Hepatocyte (in vitro differentiated cells): ENCODE results near the gene TCP11. TPM values are rescaled to one million over a fixed set of nuclear protein-coding genes. Genes with fewer than 3 reads are reported as not detected.

Source experiments
- DNase-seq: peaks from one replicate; pipeline ENCODE4 v3.0.0-alpha.2; 2016; ENCODE audit warnings: low spot score
- H2AFZ ChIP-seq: fragments of 200-600 bp; sonication (generic); 2 replicates; pipeline ENCODE4 v1.6.0; 2016; ENCODE audit warnings: antibody characterized with exemption, mild to moderate bottlenecking
- H3K27ac ChIP-seq: fragments of 200-600 bp; sonication (generic); 2 replicates; pipeline ENCODE4 v1.5.1; 2016; ENCODE audit warnings: mild to moderate bottlenecking
- H3K27me3 ChIP-seq: fragments of 200-600 bp; sonication (generic); 2 replicates; pipeline ENCODE4 v1.6.1; 2016
- H3K36me3 ChIP-seq: fragments of 200-600 bp; sonication (generic); replicated peaks from 2 replicates; pipeline ENCODE4 v1.5.1; 2016; ENCODE audit warnings: low read depth; ENCODE audit not compliant: insufficient read depth
- H3K4me1 ChIP-seq: fragments of 200-600 bp; sonication (generic); 2 replicates; pipeline ENCODE4 v1.5.1; 2016; ENCODE audit warnings: mild to moderate bottlenecking, moderate library complexity; ENCODE audit not compliant: insufficient read depth
- H3K4me2 ChIP-seq: fragments of 200-600 bp; sonication (generic); 2 replicates; pipeline ENCODE4 v1.6.0; 2016
- H3K4me3 ChIP-seq: fragments of 200-600 bp; sonication (generic); 2 replicates; pipeline ENCODE4 v1.5.1; 2016; ENCODE audit warnings: mild to moderate bottlenecking
- H3K79me2 ChIP-seq: fragments of 200-600 bp; sonication (generic); 2 replicates; pipeline ENCODE4 v1.6.0; 2017; ENCODE audit warnings: mild to moderate bottlenecking
- H3K9me2 ChIP-seq: fragments of 200-600 bp; sonication (generic); replicated peaks from 2 replicates; pipeline ENCODE4 v1.6.0; 2017; ENCODE audit warnings: mild to moderate bottlenecking; ENCODE audit not compliant: insufficient read depth
- H3K9me3 ChIP-seq: fragments of 200-600 bp; sonication (generic); 2 replicates; pipeline ENCODE4 v1.5.1; 2016; ENCODE audit warnings: low read depth, mild to moderate bottlenecking
- H4K20me1 ChIP-seq: fragments of 200-600 bp; sonication (generic); 2 replicates; pipeline ENCODE4 v1.6.0; 2016; ENCODE audit warnings: mild to moderate bottlenecking; ENCODE audit not compliant: insufficient read depth, poor library complexity, severe bottlenecking
- CTCF ChIP-seq: fragments of 200-600 bp; sonication (generic); IDR thresholded peaks from 2 replicates; pipeline ENCODE4 v1.5.1; 2016; ENCODE audit warnings: antibody characterized with exemption, mild to moderate bottlenecking; ENCODE audit not compliant: poor library complexity
- EZH2 ChIP-seq: fragments of 200-600 bp; sonication (generic); IDR thresholded peaks from 2 replicates; pipeline ENCODE4 v1.6.1; 2016; ENCODE audit warnings: antibody characterized with exemption, mild to moderate bottlenecking, borderline replicate concordance
- EZH2phosphoT487 ChIP-seq: fragments of 200-600 bp; sonication (generic); IDR thresholded peaks from one replicate; pipeline ENCODE4 v1.6.1; 2018; ENCODE audit warnings: antibody characterized with exemption, mild to moderate bottlenecking, low read depth, moderate library complexity; ENCODE audit not compliant: unreplicated experiment, severe bottlenecking
- WGBS: methylation state at CpG from one replicate; pipeline ENCODE4 v1.1.6; 2016; ENCODE audit warnings: low lambda C conversion rate; ENCODE audit errors: missing lambda C conversion rate; 5-methylcytosine and 5-hydroxymethylcytosine counted together
- polyA plus RNA-seq: library from polyadenylated mRNA; unstranded; fragments of >200 nt; fragmentation: Nextera tagmentation; extraction: Ambion mirVana; gene quantifications from 2 replicates; pipeline ENCODE4 v1.2.1, GENCODE V29; 2016
- total RNA-seq: library from RNA; depleted of rRNA; stranded (reverse); fragments of >200 nt; gene quantifications from 2 replicates; pipeline ENCODE4 v1.2.3, GENCODE V29; 2014

The TCP11 gene
- total and polyA plus RNA-seq, 2 experiments from 2014 or later = not detected

GRCh38 chr6:35105078-35105477, 36.1 kb downstream of the TCP11 start:
- DNase-seq = no peak
- no peaks in the 10 kb centered on the region for H4K20me1 ChIP-seq
- no peak overlapping the region for H3K27ac ChIP-seq
- H3K9me3 ChIP-seq = no peaks in the 10 kb centered on the region
- no peaks in the 10 kb centered on the region for H3K4me1 ChIP-seq
- H3K79me2 ChIP-seq = no peaks in the 10 kb centered on the region
- WGBS = 94% methylated on average over 3 of the region's 3 CpGs
- no peaks in the 10 kb centered on the region for H3K27me3 ChIP-seq
- no peaks in the 10 kb centered on the region for H3K9me2 ChIP-seq
- no peak overlapping the region for H2AFZ ChIP-seq
- no peaks in the 10 kb centered on the region for H3K36me3 ChIP-seq
- H3K4me2 ChIP-seq = no peak overlapping the region
- TF ChIP-seq EZH2phosphoT487 = no peak
- TF ChIP-seq CTCF = no peak
- TF ChIP-seq EZH2 = no peak
- no peak overlapping the region for H3K4me3 ChIP-seq

GRCh38 chr6:35099116-35099515, 42.0 kb downstream of the TCP11 start:
- TF ChIP-seq EZH2phosphoT487 (no peak), EZH2 (no peak)
- Histone ChIP-seq H3K27ac (no peak overlapping the region), H3K27me3 (no peaks in the 10 kb centered on the region)

GRCh38 chr6:35096129-35096862, 44.8 kb downstream of the TCP11 start:
- peak overlapping the region; percentile 59 for H3K27ac ChIP-seq
- no peaks in the 10 kb centered on the region for H4K20me1 ChIP-seq
- peak; percentile 20 for DNase-seq
- H3K36me3 ChIP-seq = no peaks in the 10 kb centered on the region
- H3K9me2 ChIP-seq = no peaks in the 10 kb centered on the region
- TF ChIP-seq EZH2 (no peak), CTCF (no peak), EZH2phosphoT487 (no peak)
- no peaks in the 10 kb centered on the region for H3K27me3 ChIP-seq
- H3K4me3 ChIP-seq = no peak overlapping the region
- H3K9me3 ChIP-seq = no peaks in the 10 kb centered on the region
- H2AFZ ChIP-seq = no peak overlapping the region
- 24% methylated on average over 4 of the region's 4 CpGs for WGBS
- H3K4me1 ChIP-seq = peaks cover 35% of the 10 kb centered on the region
- peak overlapping the region; percentile 36 for H3K4me2 ChIP-seq
- H3K79me2 ChIP-seq = no peaks in the 10 kb centered on the region

More at GRCh38 chr6:35099116-35099515, 42.0 kb downstream of the TCP11 start:
- no peak overlapping the region for H3K4me3 ChIP-seq
- H3K79me2 ChIP-seq = no peaks in the 10 kb centered on the region
- 94% methylated on average over 5 of the region's 5 CpGs for WGBS
- H4K20me1 ChIP-seq = no peaks in the 10 kb centered on the region
- no peaks in the 10 kb centered on the region for H3K36me3 ChIP-seq
- no peaks in the 10 kb centered on the region for H3K9me2 ChIP-seq
- DNase-seq = no peak
- no peak overlapping the region for H2AFZ ChIP-seq
- no peak overlapping the region for H3K4me2 ChIP-seq
- H3K9me3 ChIP-seq = no peaks in the 10 kb centered on the region
- H3K4me1 ChIP-seq = peaks cover 14% of the 10 kb centered on the region

GRCh38 chr6:35094183-35094582, 47.0 kb downstream of the TCP11 start:
- H3K9me3 ChIP-seq = no peaks in the 10 kb centered on the region
- WGBS = 72% methylated on average over 4 of the region's 4 CpGs
- no peak overlapping the region for H2AFZ ChIP-seq
- H3K27ac ChIP-seq = peak overlapping the region; percentile 85
- peaks cover 56% of the 10 kb centered on the region for H3K4me1 ChIP-seq
- H3K27me3 ChIP-seq = no peaks in the 10 kb centered on the region
- H3K4me3 ChIP-seq = no peak overlapping the region
- no peak overlapping the region for H3K4me2 ChIP-seq
- TF ChIP-seq EZH2phosphoT487 (no peak), EZH2 (no peak), CTCF (no peak)
- no peaks in the 10 kb centered on the region for H3K79me2 ChIP-seq
- H3K9me2 ChIP-seq = no peaks in the 10 kb centered on the region
- no peaks in the 10 kb centered on the region for H4K20me1 ChIP-seq
- no peak for DNase-seq
- H3K36me3 ChIP-seq = no peaks in the 10 kb centered on the region
